Fibroblast of villous mesenchyme (primary cell): ENCODE data around the gene SLC30A10. TPM values are rescaled to one million over a fixed set of nuclear protein-coding genes. Genes with fewer than 3 reads are reported as not detected.
A peak's percentile ranks its signal among the peaks of the same experiment; 100 is the strongest.

Experiments
- DNase-seq: peaks from one replicate; pipeline ENCODE4 v3.0.0-alpha.2; 2010; ENCODE audit warnings: low read depth
- H3K4me3 ChIP-seq: 2 replicates; pipeline ENCODE4 v1.5.1; 2011; ENCODE audit warnings: low read depth, mild to moderate bottlenecking, low read length
- CTCF ChIP-seq: IDR thresholded peaks from 2 replicates; pipeline ENCODE4 v1.5.1; 2012; ENCODE audit warnings: low read depth, mild to moderate bottlenecking, low read length; ENCODE audit not compliant: insufficient read depth
- total RNA-seq: library from RNA; depleted of rRNA; stranded (reverse); fragments of >200 nt; gene quantifications from 2 replicates; pipeline ENCODE4 v1.2.3, GENCODE V29; 2012

The SLC30A10 gene
- total RNA-seq: not detected in 2 replicates

GRCh38 chr1:219927956-219928790, at the start of gene SLC30A10:
TSS of gene SLC30A10 (minus strand) at chr1:219928557. CDS start at chr1:219928440, 117 bp downstream.
- peak within 1 kb of the TSS; percentile 45 for H3K4me3 ChIP-seq
- no peak for TF ChIP-seq CTCF
- no peak for DNase-seq

GRCh38 chr1:219973213-219973612, 44.9 kb upstream of the SLC30A10 start:
- DNase-seq: no peak
- no peak overlapping the region for H3K4me3 ChIP-seq
- TF ChIP-seq CTCF: no peak

- DNase-seq: no peak
- H3K4me3 ChIP-seq: no peak overlapping the region
- no peak for TF ChIP-seq CTCF
Observed at GRCh38 chr1:219967361-219967760, 39.0 kb upstream of the SLC30A10 start.

GRCh38 chr1:219966071-219966349, 37.7 kb upstream of the SLC30A10 start:
- no peak overlapping the region for H3K4me3 ChIP-seq
- TF ChIP-seq CTCF: no peak
- DNase-seq: no peak

GRCh38 chr1:219965285-219966070, 37.1 kb upstream of the SLC30A10 start:
- no peak for TF ChIP-seq CTCF
- no peak overlapping the region for H3K4me3 ChIP-seq
- DNase-seq: no peak

GRCh38 chr1:219963432-219963831, 35.1 kb upstream of the SLC30A10 start:
- TF ChIP-seq CTCF: no peak
- no peak overlapping the region for H3K4me3 ChIP-seq
- no peak for DNase-seq
